ENCODE data around the gene GLI1. TPM values are rescaled to one million over a fixed set of nuclear protein-coding genes. Genes with fewer than 3 reads are reported as not detected.

Gene GLI1
- total and polyA plus RNA-seq, 2 of the 13 experiments (the other 11 are each of a cell fraction or from before 2014, with no cell fraction given): 0.09 to 0.20 TPM

DNA sequence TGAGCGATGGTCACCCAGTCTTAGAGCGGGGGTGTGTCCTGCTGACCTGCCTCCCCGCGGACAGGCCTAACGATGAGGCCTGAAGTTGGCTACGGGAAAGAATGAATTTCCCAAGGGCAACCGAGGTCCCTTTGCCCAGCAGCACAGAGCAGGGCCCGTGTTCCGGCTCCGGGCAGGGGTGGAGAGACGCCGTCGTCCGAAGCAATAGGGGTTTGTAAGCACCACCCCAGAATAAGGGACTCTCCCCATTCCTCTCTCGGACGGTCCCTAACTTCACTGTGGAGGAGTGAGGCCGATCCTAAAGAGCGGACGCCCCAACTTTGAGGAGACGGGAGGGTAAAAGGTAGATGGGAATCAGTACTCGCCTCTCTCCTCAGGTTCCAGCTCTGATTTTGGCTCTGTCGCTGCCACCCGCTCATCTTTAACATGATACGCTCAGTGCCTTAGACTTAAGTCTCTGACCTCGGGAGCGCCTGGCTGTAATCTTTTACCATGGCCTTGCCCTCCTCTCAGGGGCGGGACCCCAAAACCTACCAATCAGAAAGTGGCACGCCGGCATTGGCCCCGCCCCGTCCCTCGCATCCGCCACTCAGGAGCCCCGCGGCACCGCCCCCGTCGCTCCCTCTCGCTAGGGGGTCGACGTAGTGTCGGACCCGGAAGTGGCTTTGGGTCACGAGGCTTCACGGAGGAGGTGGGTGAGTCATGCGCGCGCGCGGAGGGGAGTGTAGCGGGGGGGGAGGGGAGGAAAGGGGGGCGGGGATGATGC, 60.7 kb downstream of the GLI1 start, which contains the start of gene DDIT3 (continued):
- TF ChIP-seq, protein P1, sequence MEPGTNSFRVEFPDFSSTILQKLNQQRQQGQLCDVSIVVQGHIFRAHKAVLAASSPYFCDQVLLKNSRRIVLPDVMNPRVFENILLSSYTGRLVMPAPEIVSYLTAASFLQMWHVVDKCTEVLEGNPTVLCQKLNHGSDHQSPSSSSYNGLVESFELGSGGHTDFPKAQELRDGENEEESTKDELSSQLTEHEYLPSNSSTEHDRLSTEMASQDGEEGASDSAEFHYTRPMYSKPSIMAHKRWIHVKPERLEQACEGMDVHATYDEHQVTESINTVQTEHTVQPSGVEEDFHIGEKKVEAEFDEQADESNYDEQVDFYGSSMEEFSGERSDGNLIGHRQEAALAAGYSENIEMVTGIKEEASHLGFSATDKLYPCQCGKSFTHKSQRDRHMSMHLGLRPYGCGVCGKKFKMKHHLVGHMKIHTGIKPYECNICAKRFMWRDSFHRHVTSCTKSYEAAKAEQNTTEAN (CRISPR knock-in tag; conservative IDR thresholded peaks at IDR 0.05): 0 out of 2 replicates have a peak, but pooled peaks have one; percentile 46
- TF ChIP-seq ZNF768 (CRISPR knock-in tag; IDR thresholded peaks at IDR 0.05): peak; percentile 8; the same call in 1 of the 2 replicates
- 0 out of 2 replicates have a peak, but pooled peaks have one; percentile 27 for TF ChIP-seq ZNF44 (CRISPR knock-in tag; IDR thresholded peaks at IDR 0.05)
- TF ChIP-seq ATF7 (IDR thresholded peaks at IDR 0.05): peak; percentile 16; the same call in 1 of the 2 replicates
- TF ChIP-seq ATF7 (CRISPR knock-in tag; IDR thresholded peaks at IDR 0.05): peak; percentile 42; the same call in 1 of the 2 replicates
- peak; percentile 43; the same call in 1 of the 2 replicates for TF ChIP-seq ZSCAN31 (CRISPR knock-in tag; IDR thresholded peaks at IDR 0.05; ENCODE audit: low read depth)
- peak; percentile 65; the same call in 1 of the 2 replicates for TF ChIP-seq ZNF138 (CRISPR knock-in tag; IDR thresholded peaks at IDR 0.05; ENCODE audit: low read depth)
- TF ChIP-seq TP53 (CRISPR knock-in tag; conservative IDR thresholded peaks at IDR 0.05): no peak
- TF ChIP-seq POLR2A (IDR thresholded peaks at IDR 0.05; ENCODE audit: insufficient read depth in 1 of 2, low read depth in 2 of 2, low read length in 2 of 2): peak; percentile 98 to 100
- TF ChIP-seq POLR2AphosphoS5 (IDR thresholded peaks at IDR 0.05; ENCODE audit: low read depth, low read length): peak; percentile 99
- TF ChIP-seq ELF3 (CRISPR knock-in tag; IDR thresholded peaks at IDR 0.05): peak; percentile 87
- TF ChIP-seq, protein P2, sequence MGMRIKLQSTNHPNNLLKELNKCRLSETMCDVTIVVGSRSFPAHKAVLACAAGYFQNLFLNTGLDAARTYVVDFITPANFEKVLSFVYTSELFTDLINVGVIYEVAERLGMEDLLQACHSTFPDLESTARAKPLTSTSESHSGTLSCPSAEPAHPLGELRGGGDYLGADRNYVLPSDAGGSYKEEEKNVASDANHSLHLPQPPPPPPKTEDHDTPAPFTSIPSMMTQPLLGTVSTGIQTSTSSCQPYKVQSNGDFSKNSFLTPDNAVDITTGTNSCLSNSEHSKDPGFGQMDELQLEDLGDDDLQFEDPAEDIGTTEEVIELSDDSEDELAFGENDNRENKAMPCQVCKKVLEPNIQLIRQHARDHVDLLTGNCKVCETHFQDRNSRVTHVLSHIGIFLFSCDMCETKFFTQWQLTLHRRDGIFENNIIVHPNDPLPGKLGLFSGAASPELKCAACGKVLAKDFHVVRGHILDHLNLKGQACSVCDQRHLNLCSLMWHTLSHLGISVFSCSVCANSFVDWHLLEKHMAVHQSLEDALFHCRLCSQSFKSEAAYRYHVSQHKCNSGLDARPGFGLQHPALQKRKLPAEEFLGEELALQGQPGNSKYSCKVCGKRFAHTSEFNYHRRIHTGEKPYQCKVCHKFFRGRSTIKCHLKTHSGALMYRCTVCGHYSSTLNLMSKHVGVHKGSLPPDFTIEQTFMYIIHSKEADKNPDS (CRISPR knock-in tag; IDR thresholded peaks at IDR 0.05): peak; percentile 74; the same call in 1 of the 2 replicates
- TF ChIP-seq ZNF570 (CRISPR knock-in tag; IDR thresholded peaks at IDR 0.05; ENCODE audit: borderline replicate concordance): no peak
- 0 out of 2 replicates have a peak, but pooled peaks have one; percentile 34 for TF ChIP-seq POGZ (CRISPR knock-in tag; IDR thresholded peaks at IDR 0.05)
- TF ChIP-seq ZSCAN21 (CRISPR knock-in tag; IDR thresholded peaks at IDR 0.05; ENCODE audit: borderline replicate concordance): 0 out of 2 replicates have a peak, but pooled peaks have one; percentile 31
- peak; percentile 87 for TF ChIP-seq ZNF773 (CRISPR knock-in tag; IDR thresholded peaks at IDR 0.05; ENCODE audit: borderline replicate concordance)
- TF ChIP-seq THAP9 (CRISPR knock-in tag; IDR thresholded peaks at IDR 0.05; ENCODE audit: borderline replicate concordance): 0 out of 2 replicates have a peak, but pooled peaks have one; percentile 52
- peak; percentile 100 for TF ChIP-seq POLR2G (IDR thresholded peaks at IDR 0.05; ENCODE audit: low read depth, low read length)
- TF ChIP-seq UBTF (CRISPR knock-in tag; IDR thresholded peaks at IDR 0.05): peak; percentile 51; the same call in 1 of the 2 replicates
- no peak for TF ChIP-seq TGIF2 (CRISPR knock-in tag; IDR thresholded peaks at IDR 0.05)
- TF ChIP-seq SUZ12 (IDR thresholded peaks at IDR 0.05; ENCODE audit: low read depth, low read length): no peak

Data from HepG2 (cell line).